Neuronal stem cell (in vitro differentiated cells): ENCODE results near the gene GSG1.

Source experiments
- DNase-seq: peaks from one replicate; pipeline ENCODE4 v3.0.0-alpha.2; 2013; ENCODE audit warnings: low spot score
- H2AFZ ChIP-seq: one replicate; pipeline ENCODE4 v1.6.1; 2013; ENCODE audit warnings: mild to moderate bottlenecking, low read length, inconsistent platforms
- H2AK5ac ChIP-seq: 2 replicates; pipeline ENCODE4 v1.6.1; 2013; ENCODE audit warnings: low read depth, mild to moderate bottlenecking, inconsistent platforms, low read length, moderate library complexity, mixed read lengths
- H2BK120ac ChIP-seq: 2 replicates; pipeline ENCODE4 v1.6.1; 2013; ENCODE audit warnings: low read depth, mild to moderate bottlenecking, inconsistent platforms, low read length, moderate library complexity, mixed read lengths
- H2BK12ac ChIP-seq: one replicate; pipeline ENCODE4 v1.6.1; 2013; ENCODE audit warnings: low read length, inconsistent platforms
- H2BK15ac ChIP-seq: 2 replicates; pipeline ENCODE4 v1.6.1; 2013; ENCODE audit warnings: mild to moderate bottlenecking, low read length, inconsistent platforms, mixed read lengths
- H2BK5ac ChIP-seq: one replicate; pipeline ENCODE4 v1.6.1; 2013; ENCODE audit warnings: inconsistent platforms, mild to moderate bottlenecking, low read length, moderate library complexity
- H3K14ac ChIP-seq: one replicate; pipeline ENCODE4 v1.6.1; 2013; ENCODE audit warnings: low read length, inconsistent platforms
- H3K18ac ChIP-seq: 2 replicates; pipeline ENCODE4 v1.6.1; 2013; ENCODE audit warnings: low read length, inconsistent platforms
- H3K23ac ChIP-seq: 2 replicates; pipeline ENCODE4 v1.6.1; 2013; ENCODE audit warnings: low read depth, mild to moderate bottlenecking, mixed read lengths, low read length, inconsistent platforms; ENCODE audit not compliant: poor library complexity
- H3K27ac ChIP-seq: replicated peaks from 3 replicates; pipeline ENCODE4 v1.5.1; 2013; ENCODE audit warnings: low read length, inconsistent platforms
- H3K27me3 ChIP-seq, 3 experiments: 2 replicates each; pipeline ENCODE4 v1.6.1; 2013; ENCODE audit warnings: low read length in 3 of 3, mild to moderate bottlenecking in 2 of 3, inconsistent platforms in 1 of 3, low read depth in 1 of 3, mixed read lengths in 1 of 3, moderate library complexity in 1 of 3; ENCODE audit not compliant: control insufficient read depth in 3 of 3, insufficient read depth in 3 of 3
- H3K36me3 ChIP-seq, 2 donors: replicated peaks in 1 of 2; 2 replicates each; pipeline ENCODE4 v1.6.1; 2013; ENCODE audit warnings: low read length in 2 of 2; ENCODE audit not compliant: control insufficient read depth in 2 of 2, insufficient read depth in 2 of 2
- H3K4ac ChIP-seq: 2 replicates; pipeline ENCODE4 v1.6.1; 2013; ENCODE audit warnings: inconsistent platforms, mild to moderate bottlenecking, low read length, moderate library complexity
- H3K4me1 ChIP-seq, 2 donors: 1 replicate in 1 of 2; 2 replicates in 1 of 2; pipeline ENCODE4 v1.6.1; 2013; ENCODE audit warnings: low read length in 2 of 2, low read depth in 1 of 2; ENCODE audit not compliant: control insufficient read depth in 2 of 2, insufficient read depth in 1 of 2
- H3K4me2 ChIP-seq: one replicate; pipeline ENCODE4 v1.6.1; 2013; ENCODE audit warnings: mild to moderate bottlenecking, low read length, inconsistent platforms; ENCODE audit not compliant: insufficient read depth, poor library complexity, severe bottlenecking
- H3K4me3 ChIP-seq, 2 donors: 2 replicates each; pipeline ENCODE4 v1.5.1; 2013; ENCODE audit warnings: low read length in 2 of 2, mild to moderate bottlenecking in 2 of 2, inconsistent platforms in 1 of 2, moderate library complexity in 1 of 2
- H3K79me1 ChIP-seq: one replicate; pipeline ENCODE4 v1.6.1; 2013; ENCODE audit warnings: low read depth, mild to moderate bottlenecking, inconsistent platforms, low read length, moderate library complexity
- H3K9ac ChIP-seq: one replicate; pipeline ENCODE4 v1.6.1; 2013; ENCODE audit warnings: mild to moderate bottlenecking, low read depth, low read length, inconsistent platforms; ENCODE audit not compliant: poor library complexity
- H3K9me3 ChIP-seq, 2 donors: replicated peaks in 1 of 2; 2 replicates each; pipeline versions ENCODE3 to v1.6.1; 2013; ENCODE audit warnings: low read length in 2 of 2, mild to moderate bottlenecking in 2 of 2, inconsistent platforms in 1 of 2, low read depth in 1 of 2, mixed read lengths in 1 of 2, moderate library complexity in 1 of 2; ENCODE audit not compliant: control insufficient read depth in 2 of 2, insufficient read depth in 1 of 2
- H4K8ac ChIP-seq: one replicate; pipeline ENCODE4 v1.6.1; 2013; ENCODE audit warnings: low read depth, mild to moderate bottlenecking, inconsistent platforms, low read length, moderate library complexity
- H4K91ac ChIP-seq: one replicate; pipeline ENCODE4 v1.6.1; 2013; ENCODE audit warnings: low read length, low read depth, mild to moderate bottlenecking, inconsistent platforms; ENCODE audit not compliant: poor library complexity
- WGBS, 2 donors: extraction: QIAGEN DNeasy Blood & Tissue Kit; methylation state at CpG; one replicate each; pipeline ENCODE4 v1.1.7; 2013; ENCODE audit warnings: missing lambda C conversion rate in 2 of 2, mixed read lengths in 1 of 2; ENCODE audit not compliant: insufficient read length in 2 of 2, insufficient replicate concordance in 1 of 2; ENCODE audit errors: extremely low coverage in 2 of 2; 5-methylcytosine and 5-hydroxymethylcytosine counted together

Gene GSG1

GRCh38 chr12:13066014-13066413 lies 37.5 kb downstream of the GSG1 start:
- no peaks in the 10 kb centered on the region for H3K79me1 ChIP-seq
- H3K14ac ChIP-seq = no peak overlapping the region
- DNase-seq = no peak
- H3K36me3 ChIP-seq = peaks cover 7% of the 10 kb centered on the region in 2 donors
- WGBS, 2 donors = no CpG with 5 or more reads among the region's 2 CpGs
- H2BK120ac ChIP-seq = no peak overlapping the region
- no peak overlapping the region for H4K91ac ChIP-seq
- H3K4ac ChIP-seq = no peak overlapping the region
- H3K9ac ChIP-seq = no peak overlapping the region
- no peaks in the 10 kb centered on the region for H3K27me3 ChIP-seq
- no peak overlapping the region for H2AK5ac ChIP-seq
- no peak overlapping the region for H4K8ac ChIP-seq
- H2AFZ ChIP-seq = no peak overlapping the region
- H2BK15ac ChIP-seq = no peak overlapping the region
- no peak overlapping the region for H3K4me3 ChIP-seq
- H2BK12ac ChIP-seq = no peak overlapping the region
- H3K18ac ChIP-seq = no peak overlapping the region
- H3K4me1 ChIP-seq = peaks cover 0 to 4% of the 10 kb centered on the region in 2 donors
- no peaks in the 10 kb centered on the region for H3K9me3 ChIP-seq
- no peak overlapping the region for H3K27ac ChIP-seq
- H3K4me2 ChIP-seq = no peak overlapping the region
- H2BK5ac ChIP-seq = no peak overlapping the region
- H3K23ac ChIP-seq = no peak overlapping the region

GRCh38 chr12:13062669-13063068 lies 40.8 kb downstream of the GSG1 start:
- Histone ChIP-seq H2AK5ac (no peak overlapping the region), H3K27ac (no peak overlapping the region), H2BK5ac (no peak overlapping the region), H2AFZ (no peak overlapping the region), H3K4ac (no peak overlapping the region), H4K8ac (no peak overlapping the region), H3K27me3 (no peaks in the 10 kb centered on the region), H2BK120ac (no peak overlapping the region), H2BK15ac (no peak overlapping the region), H3K36me3 (peaks cover 14 to 16% of the 10 kb centered on the region in 2 donors), H3K4me2 (no peak overlapping the region), H3K79me1 (no peaks in the 10 kb centered on the region), H3K9me3 (no peaks in the 10 kb centered on the region), H3K4me1 (peaks cover 0 to 4% of the 10 kb centered on the region in 2 donors), H3K14ac (no peak overlapping the region), H3K23ac (no peak overlapping the region), H3K9ac (no peak overlapping the region), H3K4me3 (no peak overlapping the region), H4K91ac (no peak overlapping the region), H2BK12ac (no peak overlapping the region), H3K18ac (no peak overlapping the region)
- no peak for DNase-seq
- no CpG with 5 or more reads among the region's 5 CpGs for WGBS, 2 donors

DNA sequence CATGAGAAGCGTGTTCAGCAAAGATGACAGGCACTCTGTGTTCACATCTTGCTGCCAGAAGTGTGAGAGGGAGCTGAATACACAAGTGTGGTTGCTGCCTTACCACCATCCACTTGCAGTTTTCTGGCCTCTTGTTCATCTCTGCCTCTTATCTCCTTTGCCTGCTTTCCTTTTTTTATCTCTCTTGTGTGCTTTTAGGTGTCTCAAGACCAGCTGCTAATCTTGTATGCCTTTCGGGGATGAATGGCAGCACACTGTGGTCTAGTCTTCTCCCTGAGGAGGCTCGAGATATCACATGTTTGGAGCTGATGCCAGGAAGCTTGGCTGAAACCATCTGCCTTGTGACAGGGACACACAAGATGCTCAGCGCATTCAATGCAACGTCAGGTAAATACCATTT lies 42.1 kb downstream of the GSG1 start:
- Histone ChIP-seq H2AFZ (no peak overlapping the region), H3K36me3 (peaks cover 14 to 16% of the 10 kb centered on the region in 2 donors), H3K4me2 (no peak overlapping the region), H4K8ac (no peak overlapping the region), H3K79me1 (no peaks in the 10 kb centered on the region), H3K4ac (no peak overlapping the region), H3K23ac (no peak overlapping the region), H3K9me3 (no peaks in the 10 kb centered on the region), H3K27me3 (no peaks in the 10 kb centered on the region), H3K4me1 (peaks cover 0 to 4% of the 10 kb centered on the region in 2 donors), H2BK15ac (no peak overlapping the region), H3K9ac (no peak overlapping the region), H2BK12ac (no peak overlapping the region), H3K18ac (no peak overlapping the region), H2BK120ac (no peak overlapping the region), H3K14ac (no peak overlapping the region), H3K27ac (no peak overlapping the region), H2BK5ac (no peak overlapping the region), H2AK5ac (no peak overlapping the region), H4K91ac (no peak overlapping the region), H3K4me3 (no peak overlapping the region)
- DNase-seq = no peak
- no CpG with 5 or more reads among the region's 5 CpGs for WGBS, 2 donors

GRCh38 chr12:13060581-13060980 lies 42.9 kb downstream of the GSG1 start:
- no peak overlapping the region for H3K18ac ChIP-seq
- no peak for DNase-seq
- H2AFZ ChIP-seq = no peak overlapping the region
- no peak overlapping the region for H3K9ac ChIP-seq
- no peak overlapping the region for H3K27ac ChIP-seq
- H3K4me2 ChIP-seq = no peak overlapping the region
- no peak overlapping the region for H2BK5ac ChIP-seq
- no peaks in the 10 kb centered on the region for H3K27me3 ChIP-seq
- H2BK120ac ChIP-seq = no peak overlapping the region
- H3K4me1 ChIP-seq = peaks cover 0 to 4% of the 10 kb centered on the region in 2 donors
- H4K8ac ChIP-seq = no peak overlapping the region
- no peak overlapping the region for H2BK15ac ChIP-seq
- no peak overlapping the region for H3K4ac ChIP-seq
- H3K79me1 ChIP-seq = no peaks in the 10 kb centered on the region
- no peak overlapping the region for H4K91ac ChIP-seq
- H3K4me3 ChIP-seq = no peak overlapping the region
- no CpG with 5 or more reads among the region's 2 CpGs for WGBS, 2 donors
- H3K14ac ChIP-seq = no peak overlapping the region
- no peak overlapping the region for H3K23ac ChIP-seq
- H2BK12ac ChIP-seq = no peak overlapping the region
- peaks cover 0 to 2% of the 10 kb centered on the region in 2 donors for H3K9me3 ChIP-seq
- peaks cover 16 to 21% of the 10 kb centered on the region in 2 donors for H3K36me3 ChIP-seq
- no peak overlapping the region for H2AK5ac ChIP-seq
